K562 (cell line): ENCODE results near the gene CDIPT. TPM values are rescaled to one million over a fixed set of nuclear protein-coding genes. Genes with fewer than 3 reads are reported as not detected.

Source experiments
- DACH1 ChIP-seq: fragments of 450-650 bp; IDR thresholded peaks from 2 replicates; pipeline ENCODE4 v1.6.1; 2018; ENCODE audit not compliant: partially characterized antibody
- FOXM1 ChIP-seq, 2 experiments: fragments of 450-650 bp in 1 of 2; sonication (generic) in 1 of 2; formaldehyde crosslinking in 1 of 2; IDR thresholded peaks; 2 replicates each; pipeline versions ENCODE4 v1.6.1 to v1.9.0; 2017 to 2022; ENCODE audit warnings: low read depth in 2 of 2, mild to moderate bottlenecking in 2 of 2, missing genetic modification reagents in 1 of 2, moderate library complexity in 1 of 2
- HMGXB4 ChIP-seq: sonication (generic); formaldehyde crosslinking; IDR thresholded peaks from 2 replicates; pipeline ENCODE4 v1.8.1; 2023; ENCODE audit warnings: mild to moderate bottlenecking, missing genetic modification reagents
- KDM5B ChIP-seq: fragments of 200-600 bp; sonication (generic); IDR thresholded peaks from 2 replicates; pipeline ENCODE4 v1.6.1; 2012; ENCODE audit warnings: low read depth, mild to moderate bottlenecking, moderate library complexity, low read length, control low read depth, inconsistent platforms; ENCODE audit not compliant: insufficient replicate concordance
- LARP7 ChIP-seq: fragments of 450-650 bp; IDR thresholded peaks from 2 replicates; pipeline ENCODE4 v1.6.1; 2016
- LEF1 ChIP-seq: fragments of 450-650 bp; IDR thresholded peaks from 2 replicates; pipeline ENCODE4 v1.6.1; 2016; ENCODE audit warnings: mild to moderate bottlenecking
- NONO ChIP-seq, 2 experiments: fragments of 200-400 bp in 1 of 2; fragments of 450-650 bp in 1 of 2; formaldehyde crosslinking in 1 of 2; IDR thresholded peaks; 2 replicates each; pipeline ENCODE4 v1.6.1; 2017; ENCODE audit warnings: low read depth in 2 of 2, mild to moderate bottlenecking in 2 of 2, moderate library complexity in 2 of 2, low read length in 1 of 2
- NR0B1 ChIP-seq: fragments of 450-650 bp; IDR thresholded peaks from one replicate; pipeline ENCODE4 v1.6.1; 2018; ENCODE audit warnings: mild to moderate bottlenecking, moderate library complexity; ENCODE audit not compliant: partially characterized antibody
- NR4A1 ChIP-seq, 2 experiments: fragments of 250-450 bp in 1 of 2; fragments of 450-650 bp in 1 of 2; sonication (Bioruptor Pico) in 1 of 2; IDR thresholded peaks; 2 replicates each; pipeline versions ENCODE4 v1.4.0 to v1.6.1; 2016 to 2020; ENCODE audit warnings: mild to moderate bottlenecking in 2 of 2, missing compliant biosample characterization in 1 of 2, missing genetic modification characterization in 1 of 2, moderate library complexity in 1 of 2
- PATZ1 ChIP-seq: fragments of 250-450 bp; sonication (Bioruptor Pico); IDR thresholded peaks from 2 replicates; pipeline ENCODE4 v1.5.0; 2020; ENCODE audit warnings: mild to moderate bottlenecking, borderline replicate concordance
- PBX2 ChIP-seq, 2 experiments: IDR thresholded peaks in 1 of 2; conservative IDR thresholded peaks in 1 of 2; 2 replicates each; pipeline ENCODE4 v1.6.1; 2016; ENCODE audit warnings: low read depth in 2 of 2, mild to moderate bottlenecking in 1 of 2, missing compliant biosample characterization in 1 of 2, missing genetic modification characterization in 1 of 2, moderate library complexity in 1 of 2
- RNF2 ChIP-seq: sonication (generic); IDR thresholded peaks from 2 replicates; pipeline ENCODE4 v1.6.1; 2016
- TRIM28 ChIP-seq: fragments of 450-650 bp; IDR thresholded peaks from 2 replicates; pipeline ENCODE4 v1.6.1; 2017
- USF2 ChIP-seq: sonication (generic); formaldehyde crosslinking; IDR thresholded peaks from 2 replicates; pipeline ENCODE4 v1.5.0; 2020; ENCODE audit warnings: missing genetic modification reagents
- ZNF140 ChIP-seq: fragments of 250-450 bp; sonication (Bioruptor Pico); IDR thresholded peaks from 2 replicates; pipeline ENCODE4 v1.8.0; 2021; ENCODE audit warnings: moderate library complexity, mild to moderate bottlenecking, inconsistent platforms
- ZNF583 ChIP-seq: fragments of 250-450 bp; sonication (Bioruptor Pico); IDR thresholded peaks from 2 replicates; pipeline ENCODE4 v1.4.0; 2020
- ZNF77 ChIP-seq: fragments of 250-450 bp; sonication (Bioruptor Pico); IDR thresholded peaks from 2 replicates; pipeline ENCODE4 v1.5.0; 2020
- polyA plus RNA-seq, 8 experiments: library from polyadenylated mRNA; depleted of rRNA in 4 of 8; stranded (reverse) in 5 of 8; unstranded in 3 of 8; fragments of >200 nt; fragmentation: Nextera tagmentation in 2 of 8; fragmentation: Illumina TruSeq in 1 of 8; extraction: Ambion mirVana in 2 of 8; extraction: Trizol in 1 of 8; gene quantifications; 2 replicates each; pipeline versions ENCODE4 v1.2.1 to v1.2.3, GENCODE V29; 2011 to 2014; ENCODE audit warnings: inconsistent platforms in 1 of 8, missing spikeins in 1 of 8
- total RNA-seq, 7 experiments: library from RNA; depleted of rRNA in 6 of 7; stranded (reverse); fragments of >200 nt in 6 of 7; fragmentation: Illumina TruSeq in 2 of 7; extraction: Trizol in 2 of 7; gene quantifications; 2 replicates each; pipeline versions ENCODE4 v1.2.1 to v1.2.3, GENCODE V29; 2011 to 2021; ENCODE audit warnings: low replicate concordance in 1 of 7

Gene CDIPT
- total and polyA plus RNA-seq, 9 of the 15 experiments (the other 6 are each of a cell fraction or from before 2014, with no cell fraction given) = 1.3 to 37.0 (median 23.0) TPM

- TF ChIP-seq PBX2 (CRISPR knock-in tag; IDR thresholded peaks at IDR 0.05; ENCODE audit: low read depth) (no peak), PBX2 (tag; conservative IDR thresholded peaks at IDR 0.05; ENCODE audit: low read depth) (no peak), USF2 (CRISPR knock-in tag) (no peak), ZNF583 (no peak; the same call in 1 of the 2 replicates), NONO (IDR thresholded peaks at IDR 0.05; ENCODE audit: low read depth in 2 of 2, low read length in 1 of 2) (peak in 1 of 2 experiments; percentile 58; a peak in 1 of 4 replicates), DACH1 (no peak), LEF1 (peak; percentile 37; the same call in 1 of the 2 replicates), ZNF140 (CRISPR knock-in tag) (no peak), RNF2 (no peak), HMGXB4 (CRISPR knock-in tag) (0 out of 2 replicates have a peak, but pooled peaks have one; percentile 50), FOXM1 (IDR thresholded peaks at IDR 0.05; ENCODE audit: low read depth) (no peak), FOXM1 (CRISPR knock-in tag; IDR thresholded peaks at IDR 0.05; ENCODE audit: low read depth) (peak; percentile 78; the same call in 1 of the 2 replicates), NR4A1 (CRISPR knock-in tag; IDR thresholded peaks at IDR 0.05) (peak; percentile 89; the same call in 1 of the 2 replicates), NR4A1 (tag; IDR thresholded peaks at IDR 0.05) (no peak; the same call in 1 of the 2 replicates), NR0B1 (no peak), KDM5B (peak; percentile 69), ZNF77 (CRISPR knock-in tag) (no peak), PATZ1 (CRISPR knock-in tag) (no peak), LARP7 (no peak), TRIM28 (no peak)
Measured at GRCh38 chr16:29815793-29816693, 47.0 kb downstream of the CDIPT start, which contains the start of gene PAGR1 (continued).
